GM10266 (cell line): ENCODE results near the gene TFAP2D.

Source experiments
- DNase-seq: peaks from one replicate; pipeline ENCODE4 v3.0.0; 2012; ENCODE audit errors: extremely low spot score
- TF ChIP-seq, protein P1 (sequence below): IDR thresholded peaks from 2 replicates; pipeline ENCODE4 v1.5.1; 2012; ENCODE audit warnings: mild to moderate bottlenecking, low read depth; ENCODE audit not compliant: control insufficient read depth, insufficient read depth; ENCODE audit errors: missing control alignments

TFAP2D gene

GRCh38 chr6:50720623-50721022 lies 7.3 kb downstream of the TFAP2D start:
- TF ChIP-seq, protein P1, sequence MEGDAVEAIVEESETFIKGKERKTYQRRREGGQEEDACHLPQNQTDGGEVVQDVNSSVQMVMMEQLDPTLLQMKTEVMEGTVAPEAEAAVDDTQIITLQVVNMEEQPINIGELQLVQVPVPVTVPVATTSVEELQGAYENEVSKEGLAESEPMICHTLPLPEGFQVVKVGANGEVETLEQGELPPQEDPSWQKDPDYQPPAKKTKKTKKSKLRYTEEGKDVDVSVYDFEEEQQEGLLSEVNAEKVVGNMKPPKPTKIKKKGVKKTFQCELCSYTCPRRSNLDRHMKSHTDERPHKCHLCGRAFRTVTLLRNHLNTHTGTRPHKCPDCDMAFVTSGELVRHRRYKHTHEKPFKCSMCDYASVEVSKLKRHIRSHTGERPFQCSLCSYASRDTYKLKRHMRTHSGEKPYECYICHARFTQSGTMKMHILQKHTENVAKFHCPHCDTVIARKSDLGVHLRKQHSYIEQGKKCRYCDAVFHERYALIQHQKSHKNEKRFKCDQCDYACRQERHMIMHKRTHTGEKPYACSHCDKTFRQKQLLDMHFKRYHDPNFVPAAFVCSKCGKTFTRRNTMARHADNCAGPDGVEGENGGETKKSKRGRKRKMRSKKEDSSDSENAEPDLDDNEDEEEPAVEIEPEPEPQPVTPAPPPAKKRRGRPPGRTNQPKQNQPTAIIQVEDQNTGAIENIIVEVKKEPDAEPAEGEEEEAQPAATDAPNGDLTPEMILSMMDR, result no peak
- no peak for DNase-seq

- no peak for DNase-seq
- TF ChIP-seq, protein P1, result no peak
Measured at GRCh38 chr6:50721978-50722377, 8.7 kb downstream of the TFAP2D start.

DNA sequence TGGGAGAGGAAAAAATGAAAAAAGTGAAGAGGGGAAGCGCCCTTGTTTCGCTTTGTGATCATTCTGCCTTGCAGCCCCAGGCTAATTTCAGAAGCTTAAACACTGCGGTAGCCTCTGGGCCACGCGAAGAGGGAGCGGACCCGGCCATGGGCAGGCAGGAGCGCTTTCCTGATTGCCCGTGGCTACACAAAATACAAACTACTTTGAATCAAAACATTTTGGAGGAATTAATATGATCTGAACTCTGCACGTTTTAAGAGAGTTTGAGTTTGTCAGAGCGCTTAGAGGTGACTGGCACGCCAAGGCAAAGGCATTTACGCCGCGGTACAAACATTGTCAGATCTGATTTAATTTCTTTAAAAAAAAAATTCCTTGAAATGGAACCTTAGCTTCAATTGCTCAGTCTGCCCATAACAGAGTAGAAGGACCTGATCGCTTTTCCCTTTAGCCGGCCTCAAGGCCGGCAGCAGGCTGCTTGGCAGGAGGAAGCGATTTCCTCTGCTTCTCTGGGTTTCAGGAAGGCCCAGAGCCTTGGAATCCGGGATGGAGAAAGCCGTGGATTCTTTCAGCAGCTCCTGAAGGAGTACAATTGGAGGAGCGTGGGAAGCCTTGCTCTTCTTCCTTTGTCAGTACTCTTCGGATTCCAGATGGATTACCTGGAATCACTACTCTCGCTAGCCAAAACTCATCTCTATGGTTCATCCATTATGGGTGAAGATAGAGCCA lies 9.7 kb downstream of the TFAP2D start:
- TF ChIP-seq, protein P1, result no peak
- no peak for DNase-seq

DNA sequence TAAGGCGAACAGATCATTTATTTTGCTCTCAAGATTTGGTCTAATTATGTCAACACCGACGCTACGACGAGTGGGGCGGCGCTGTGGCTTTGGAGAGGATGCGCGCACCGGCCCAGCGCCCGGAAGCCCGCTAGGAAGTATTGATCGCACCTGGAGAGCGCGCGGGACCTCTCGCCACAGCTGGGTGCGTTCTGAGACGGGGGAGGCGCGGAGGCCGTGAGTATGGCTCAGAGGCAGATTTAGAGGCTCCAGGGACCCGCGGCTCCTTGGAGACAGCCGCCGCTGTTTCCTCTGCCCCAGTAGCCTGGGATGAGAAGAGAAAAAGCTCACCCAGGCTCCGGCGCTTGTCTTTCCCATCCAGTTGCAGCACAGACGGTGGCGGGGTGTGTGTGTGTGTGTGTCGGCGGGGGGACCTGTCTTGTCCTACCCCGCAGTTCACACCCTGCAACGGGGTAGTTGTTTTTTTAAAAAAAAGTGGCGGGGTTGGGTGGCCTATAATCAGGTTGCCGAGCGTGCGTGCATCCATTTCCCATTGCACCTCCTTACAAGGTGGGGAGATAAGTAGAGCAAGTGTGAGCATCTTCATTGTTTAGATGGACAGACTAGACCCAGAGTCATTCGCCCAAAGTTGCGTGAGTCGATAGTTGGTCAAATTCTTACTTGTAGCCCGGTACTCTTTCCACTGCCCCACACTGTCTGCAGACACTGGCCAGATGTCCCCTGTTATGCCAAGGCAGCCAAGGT lies 11.2 kb downstream of the TFAP2D start:
- TF ChIP-seq, protein P1, result no peak
- DNase-seq, result no peak

DNA sequence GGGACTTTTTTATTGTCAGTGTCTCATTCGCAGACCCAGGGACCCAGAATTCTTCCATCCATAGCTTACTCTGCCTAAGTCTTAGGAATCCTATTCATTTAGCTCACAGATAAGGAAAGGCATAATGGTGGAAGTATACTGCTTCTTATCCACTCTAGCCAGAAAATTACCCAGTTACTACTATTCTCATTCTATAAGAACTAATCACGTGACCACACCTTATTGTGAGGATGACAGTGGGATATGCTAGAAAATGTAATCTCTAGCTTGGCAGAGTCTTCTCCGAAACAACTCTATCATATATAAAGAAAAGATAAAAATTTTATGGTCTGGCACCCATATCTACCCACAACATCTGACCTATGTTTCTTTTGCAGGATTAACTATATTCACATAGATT lies 21.2 kb downstream of the TFAP2D start:
- TF ChIP-seq, protein P1, result no peak
- DNase-seq, result no peak

GRCh38 chr6:50742161-50742560 lies 28.8 kb downstream of the TFAP2D start:
- TF ChIP-seq, protein P1, result no peak
- DNase-seq, result no peak

DNA sequence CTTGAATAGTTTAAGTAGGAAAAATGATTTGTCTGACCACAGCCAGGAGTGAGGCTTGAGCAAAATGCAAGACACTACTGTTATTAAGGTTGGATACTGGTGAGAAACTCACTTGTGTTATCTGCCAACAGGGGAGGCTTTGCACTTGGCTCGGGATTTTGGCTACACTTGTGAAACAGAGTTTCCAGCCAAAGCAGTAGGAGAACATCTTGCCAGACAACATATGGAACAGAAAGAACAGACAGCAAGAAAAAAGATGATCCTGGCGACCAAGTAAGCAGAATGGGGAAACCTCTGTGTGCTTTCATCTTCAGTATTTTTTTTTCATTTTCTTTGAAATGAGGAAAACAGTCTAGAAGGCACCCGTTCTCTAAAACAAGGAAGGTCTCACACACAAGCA lies 31.6 kb downstream of the TFAP2D start:
- DNase-seq, result no peak
- TF ChIP-seq, protein P1, result no peak
